ENCODE data around the gene PCYT1B.

- TF ChIP-seq POLR2A (IDR thresholded peaks at IDR 0.05): no peak
- TF ChIP-seq, protein P1, sequence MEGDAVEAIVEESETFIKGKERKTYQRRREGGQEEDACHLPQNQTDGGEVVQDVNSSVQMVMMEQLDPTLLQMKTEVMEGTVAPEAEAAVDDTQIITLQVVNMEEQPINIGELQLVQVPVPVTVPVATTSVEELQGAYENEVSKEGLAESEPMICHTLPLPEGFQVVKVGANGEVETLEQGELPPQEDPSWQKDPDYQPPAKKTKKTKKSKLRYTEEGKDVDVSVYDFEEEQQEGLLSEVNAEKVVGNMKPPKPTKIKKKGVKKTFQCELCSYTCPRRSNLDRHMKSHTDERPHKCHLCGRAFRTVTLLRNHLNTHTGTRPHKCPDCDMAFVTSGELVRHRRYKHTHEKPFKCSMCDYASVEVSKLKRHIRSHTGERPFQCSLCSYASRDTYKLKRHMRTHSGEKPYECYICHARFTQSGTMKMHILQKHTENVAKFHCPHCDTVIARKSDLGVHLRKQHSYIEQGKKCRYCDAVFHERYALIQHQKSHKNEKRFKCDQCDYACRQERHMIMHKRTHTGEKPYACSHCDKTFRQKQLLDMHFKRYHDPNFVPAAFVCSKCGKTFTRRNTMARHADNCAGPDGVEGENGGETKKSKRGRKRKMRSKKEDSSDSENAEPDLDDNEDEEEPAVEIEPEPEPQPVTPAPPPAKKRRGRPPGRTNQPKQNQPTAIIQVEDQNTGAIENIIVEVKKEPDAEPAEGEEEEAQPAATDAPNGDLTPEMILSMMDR (IDR thresholded peaks at IDR 0.05): no peak
These were observed 86.0 kb downstream of the PCYT1B start for GRCh38 chrX:24561121-24561520.

All from lower leg skin (tissue), 3 donors.